HepG2 (cell line): Measurements from ENCODE around the gene SFXN5. TPM values are rescaled to one million over a fixed set of nuclear protein-coding genes. Genes with fewer than 3 reads are reported as not detected.

Source experiments
- ATF4 ChIP-seq, 2 experiments: fragments of 450-650 bp in 1 of 2; sonication (generic) in 1 of 2; formaldehyde crosslinking; IDR thresholded peaks; 2 replicates each; pipeline versions ENCODE4 v1.5.0 to v1.8.0; 2020 to 2022; ENCODE audit warnings: mild to moderate bottlenecking in 1 of 2, missing genetic modification reagents in 1 of 2
- BORCS8-MEF2B ChIP-seq: sonication (generic); formaldehyde crosslinking; IDR thresholded peaks from 2 replicates; pipeline ENCODE4 v1.8.0; 2022; ENCODE audit warnings: mild to moderate bottlenecking, missing genetic modification reagents
- CHD2 ChIP-seq: IDR thresholded peaks from 2 replicates; pipeline ENCODE4 v1.6.1; 2011; ENCODE audit warnings: low read depth, low read length, improper control_type of control experiment
- GATA4 ChIP-seq: sonication (generic); IDR thresholded peaks from 2 replicates; pipeline ENCODE4 v1.6.1; 2016; ENCODE audit warnings: antibody characterized with exemption, low read depth, borderline replicate concordance
- HOXA7 ChIP-seq: sonication (generic); formaldehyde crosslinking; IDR thresholded peaks from 2 replicates; pipeline ENCODE4 v1.8.1; 2022; ENCODE audit warnings: mild to moderate bottlenecking, missing genetic modification reagents, moderate library complexity
- IRF2 ChIP-seq: IDR thresholded peaks from 2 replicates; pipeline ENCODE4 v1.6.1; 2018; ENCODE audit warnings: missing genetic modification reagents, missing compliant biosample characterization
- MIER3 ChIP-seq: IDR thresholded peaks from 2 replicates; pipeline ENCODE4 v1.6.1; 2016; ENCODE audit warnings: missing compliant biosample characterization, borderline replicate concordance
- PAXIP1 ChIP-seq: sonication (generic); formaldehyde crosslinking; conservative IDR thresholded peaks from 2 replicates; pipeline ENCODE4 v1.4.0; 2020; ENCODE audit warnings: mild to moderate bottlenecking, missing genetic modification reagents, moderate library complexity
- PCBP1 ChIP-seq: fragments of 200-400 bp; formaldehyde crosslinking; IDR thresholded peaks from 2 replicates; pipeline ENCODE4 v1.6.1; 2017; ENCODE audit warnings: mild to moderate bottlenecking, low read depth, low read length, borderline replicate concordance
- RAD51 ChIP-seq: fragments of 450-650 bp; IDR thresholded peaks from 2 replicates; pipeline ENCODE4 v1.6.1; 2016; ENCODE audit warnings: borderline replicate concordance
- RBM22 ChIP-seq: fragments of 200-400 bp; formaldehyde crosslinking; optimal IDR thresholded peaks from 2 replicates; pipeline ENCODE3; 2017; ENCODE audit warnings: mild to moderate bottlenecking, low read length, moderate library complexity
- RFX1 ChIP-seq: fragments of 450-650 bp; IDR thresholded peaks from 2 replicates; pipeline ENCODE4 v1.6.1; 2017
- SNAPC2 ChIP-seq: sonication (generic); formaldehyde crosslinking; IDR thresholded peaks from 2 replicates; pipeline ENCODE4 v1.8.1; 2022; ENCODE audit warnings: mild to moderate bottlenecking, missing genetic modification reagents
- SRSF4 ChIP-seq: fragments of 200-400 bp; formaldehyde crosslinking; IDR thresholded peaks from one replicate; pipeline ENCODE4 v1.6.1; 2018; ENCODE audit warnings: mild to moderate bottlenecking, low read depth, low read length, moderate library complexity; ENCODE audit not compliant: poor library complexity, severe bottlenecking
- TEAD2 ChIP-seq: sonication (generic); formaldehyde crosslinking; IDR thresholded peaks from 2 replicates; pipeline ENCODE4 v1.9.0; 2021; ENCODE audit warnings: missing genetic modification reagents
- THRA ChIP-seq: sonication (generic); formaldehyde crosslinking; IDR thresholded peaks from 2 replicates; pipeline ENCODE4 v1.4.0; 2020; ENCODE audit warnings: missing genetic modification reagents, borderline replicate concordance
- TOE1 ChIP-seq: sonication (generic); formaldehyde crosslinking; IDR thresholded peaks from 2 replicates; pipeline ENCODE4 v1.4.0; 2020; ENCODE audit warnings: mild to moderate bottlenecking, missing genetic modification reagents
- TSC22D2 ChIP-seq: sonication (generic); formaldehyde crosslinking; IDR thresholded peaks from 2 replicates; pipeline ENCODE4 v1.5.1; 2020; ENCODE audit warnings: missing genetic modification reagents, mild to moderate bottlenecking, borderline replicate concordance
- U2AF1 ChIP-seq: fragments of 200-400 bp; formaldehyde crosslinking; optimal IDR thresholded peaks from 2 replicates; pipeline ENCODE3; 2017; ENCODE audit warnings: mild to moderate bottlenecking, low read depth, low read length
- ZFP41 ChIP-seq: sonication (generic); formaldehyde crosslinking; IDR thresholded peaks from 2 replicates; pipeline ENCODE4 v1.4.0; 2020; ENCODE audit warnings: mild to moderate bottlenecking, missing genetic modification reagents, borderline replicate concordance
- ZNF24 ChIP-seq: fragments of 450-650 bp; IDR thresholded peaks from 2 replicates; pipeline ENCODE4 v1.6.1; 2017; ENCODE audit warnings: antibody characterized with exemption, mild to moderate bottlenecking
- ZNF350 ChIP-seq: sonication (generic); formaldehyde crosslinking; IDR thresholded peaks from 2 replicates; pipeline ENCODE4 v1.4.0; 2020; ENCODE audit warnings: mild to moderate bottlenecking, low read depth, missing genetic modification reagents, borderline replicate concordance
- ZNF549 ChIP-seq: sonication (generic); formaldehyde crosslinking; IDR thresholded peaks from 2 replicates; pipeline ENCODE4 v1.5.0; 2020; ENCODE audit warnings: missing genetic modification reagents
- ZNF557 ChIP-seq: sonication (generic); formaldehyde crosslinking; IDR thresholded peaks from 2 replicates; pipeline ENCODE4 v1.4.0; 2020; ENCODE audit warnings: missing genetic modification reagents
- ZNF672 ChIP-seq: sonication (generic); formaldehyde crosslinking; IDR thresholded peaks from 2 replicates; pipeline ENCODE4 v1.8.1; 2022; ENCODE audit warnings: missing genetic modification reagents
- ZNF761 ChIP-seq: sonication (generic); formaldehyde crosslinking; conservative IDR thresholded peaks from 2 replicates; pipeline ENCODE4 v1.4.0; 2020; ENCODE audit warnings: mild to moderate bottlenecking, missing genetic modification reagents
- polyA plus RNA-seq, 8 experiments: library from polyadenylated mRNA; depleted of rRNA in 3 of 8; stranded (reverse) in 7 of 8; unstranded in 1 of 8; fragments of >200 nt; fragmentation: Illumina TruSeq in 4 of 8; extraction: Trizol in 4 of 8; gene quantifications; 2 replicates each; pipeline versions ENCODE4 v1.2.1 to v1.2.3, GENCODE V29; 2011 to 2016; ENCODE audit warnings: low read depth in 4 of 8, missing spikeins in 1 of 8, mixed read lengths in 1 of 8; ENCODE audit not compliant: insufficient read depth in 1 of 8
- total RNA-seq, 5 experiments: library from RNA; depleted of rRNA; stranded (reverse); fragments of >200 nt; fragmentation: Illumina TruSeq; extraction: Trizol; gene quantifications; 2 replicates each; pipeline ENCODE4 v1.2.3, GENCODE V29; 2016; ENCODE audit warnings: low read depth in 1 of 5

SFXN5 gene
- total and polyA plus RNA-seq, 2 of the 13 experiments (the other 11 are each of a cell fraction or from before 2014, with no cell fraction given) = 34.9 to 37.4 TPM

GRCh38 chr2:73020657-73021370 is 50.7 kb downstream of the SFXN5 start (continued):
- peak; percentile 66 for TF ChIP-seq PAXIP1 (CRISPR knock-in tag)
- TF ChIP-seq SNAPC2 (CRISPR knock-in tag) = no peak
- TF ChIP-seq THRA = no peak
- no peak for TF ChIP-seq TEAD2 (CRISPR knock-in tag)
- 0 out of 2 replicates have a peak, but pooled peaks have one; percentile 81 for TF ChIP-seq ZNF761 (CRISPR knock-in tag)
- no peak for TF ChIP-seq U2AF1
- peak; percentile 71; the same call in 1 of the 2 replicates for TF ChIP-seq GATA4
- no peak for TF ChIP-seq HOXA7 (CRISPR knock-in tag)
- 0 out of 2 replicates have a peak, but pooled peaks have one; percentile 21 for TF ChIP-seq ZNF24
- TF ChIP-seq ZNF672 (CRISPR knock-in tag) = no peak
- no peak; the same call in 1 of the 2 replicates for TF ChIP-seq CHD2
- TF ChIP-seq ZNF549 (CRISPR knock-in tag) = no peak
- no peak for TF ChIP-seq PCBP1
- TF ChIP-seq MIER3 (CRISPR knock-in tag) = peak; percentile 89
- peak; percentile 19; the same call in 1 of the 2 replicates for TF ChIP-seq BORCS8-MEF2B (CRISPR knock-in tag)
- no peak for TF ChIP-seq TOE1 (CRISPR knock-in tag)
- no peak for TF ChIP-seq RFX1
- TF ChIP-seq ZNF350 (CRISPR knock-in tag) = peak; percentile 94
- no peak for TF ChIP-seq SRSF4
- TF ChIP-seq ATF4 (CRISPR knock-in tag; IDR thresholded peaks at IDR 0.05) = peak in 1 of 2 experiments; percentile 98; a peak in 2 of 4 replicates
- no peak for TF ChIP-seq ZFP41
- TF ChIP-seq IRF2 (CRISPR knock-in tag) = peak; percentile 84
- no peak for TF ChIP-seq TSC22D2 (CRISPR knock-in tag)
- TF ChIP-seq RBM22 = no peak
- no peak for TF ChIP-seq ZNF557 (CRISPR knock-in tag)
- 0 out of 2 replicates have a peak, but pooled peaks have one; percentile 17 for TF ChIP-seq RAD51
